Small intestine (tissue), 7 donors: Measurements from ENCODE around the gene PDZRN4. TPM values are rescaled to one million over a fixed set of nuclear protein-coding genes. Genes with fewer than 3 reads are reported as not detected.
"Not testable (repeated sequence)": the region's sequence is repeated elsewhere in the genome, so short reads cannot be mapped to it uniquely, and the experiment has no call there.

Source experiments
- DNase-seq, 2 donors: peaks; one replicate each; pipeline versions ENCODE4 v3.0.0 to v3.0.0-alpha.2; 2013
- FAIRE-seq: peaks from 2 replicates; lab custom pipeline; 2012; peaks lifted over from hg19 to GRCh38; lab: Jason Lieb, UNC
- H3K27ac ChIP-seq, 3 donors: one replicate each; pipeline ENCODE4 v1.5.1; 2013; ENCODE audit warnings: low read length in 2 of 3, mild to moderate bottlenecking in 2 of 3, control low read depth in 1 of 3, inconsistent platforms in 1 of 3, low read depth in 1 of 3, moderate library complexity in 1 of 3
- H3K27me3 ChIP-seq, 3 donors: one replicate each; pipeline ENCODE4 v1.6.1; 2013; ENCODE audit warnings: low read length in 3 of 3, inconsistent platforms in 1 of 3; ENCODE audit not compliant: control insufficient read depth in 3 of 3, insufficient read depth in 3 of 3
- H3K36me3 ChIP-seq, 3 donors: one replicate each; pipeline ENCODE4 v1.6.1; 2013; ENCODE audit warnings: low read length in 3 of 3, inconsistent platforms in 1 of 3, low read depth in 1 of 3, mild to moderate bottlenecking in 1 of 3, moderate library complexity in 1 of 3; ENCODE audit not compliant: control insufficient read depth in 3 of 3, insufficient read depth in 2 of 3
- H3K4me1 ChIP-seq, 3 donors: one replicate each; pipeline ENCODE4 v1.6.1; 2013; ENCODE audit warnings: low read length in 2 of 3, inconsistent platforms in 1 of 3, low read depth in 1 of 3, mild to moderate bottlenecking in 1 of 3, moderate library complexity in 1 of 3; ENCODE audit not compliant: control insufficient read depth in 3 of 3, insufficient read depth in 2 of 3
- H3K4me3 ChIP-seq, 3 donors: one replicate each; pipeline ENCODE4 v1.5.1; 2013; ENCODE audit warnings: low read length in 3 of 3, control low read depth in 1 of 3, inconsistent platforms in 1 of 3, low read depth in 1 of 3, mild to moderate bottlenecking in 1 of 3, moderate library complexity in 1 of 3
- H3K9me3 ChIP-seq, 2 donors: one replicate each; pipeline ENCODE4 v1.6.1; 2013; ENCODE audit warnings: low read depth in 1 of 2, low read length in 1 of 2; ENCODE audit not compliant: control insufficient read depth in 2 of 2, insufficient read depth in 1 of 2
- WGBS, 3 donors: extraction: QIAGEN DNeasy Blood & Tissue Kit; methylation state at CpG; one replicate each; pipeline ENCODE4 v1.1.7; 2013; 5-methylcytosine and 5-hydroxymethylcytosine counted together
- polyA plus RNA-seq, 4 donors: library from polyadenylated mRNA; stranded (reverse) in 3 of 4; unstranded in 1 of 4; fragments of 200-250 nt in 3 of 4; fragments of 120-200 nt in 1 of 4; gene quantifications; one replicate each; pipeline versions ENCODE4 v1.2.1 to v1.2.3, GENCODE V29; 2013
- donor health status: healthy with polysubstance abuse.
- donor health status: control.
- donor health status: control.
- donor health status: Bipolar disorder and iron deficiency.
- donor health status: healthy.

PDZRN4 gene
- polyA plus RNA-seq, 4 donors = 0.27 to 0.88 (median 0.27) TPM; not detected in 1

DNA sequence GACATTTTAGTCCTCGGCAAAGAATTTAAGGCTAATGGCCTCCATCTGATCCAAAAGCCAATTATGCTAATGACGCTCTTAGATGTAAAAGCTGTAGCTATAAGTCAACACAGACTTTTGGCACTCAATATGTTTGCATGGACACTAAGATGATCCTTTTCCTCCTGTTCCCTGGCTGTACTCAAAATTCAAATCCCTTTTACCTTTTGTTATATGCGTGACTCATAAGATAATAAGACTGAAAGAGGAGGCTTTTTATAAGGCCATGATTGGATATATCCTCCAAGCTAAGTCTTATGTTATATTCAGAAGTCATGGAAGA, 89.8 kb downstream of the PDZRN4 start:
- no peak overlapping the region for H3K4me3 ChIP-seq
- H3K27ac ChIP-seq = no peak overlapping the region
- no peaks in the 10 kb centered on the region for H3K27me3 ChIP-seq
- WGBS, 3 donors = 49 to 86% (median 67%) methylated on average over 3 of the region's 3 CpGs
- H3K9me3 ChIP-seq = no peaks in the 10 kb centered on the region
- peaks cover 0 to 5% (median 0%) of the 10 kb centered on the region in 3 donors for H3K4me1 ChIP-seq
- DNase-seq (no peak), FAIRE-seq (no peak)
- no peaks in the 10 kb centered on the region for H3K36me3 ChIP-seq

DNA sequence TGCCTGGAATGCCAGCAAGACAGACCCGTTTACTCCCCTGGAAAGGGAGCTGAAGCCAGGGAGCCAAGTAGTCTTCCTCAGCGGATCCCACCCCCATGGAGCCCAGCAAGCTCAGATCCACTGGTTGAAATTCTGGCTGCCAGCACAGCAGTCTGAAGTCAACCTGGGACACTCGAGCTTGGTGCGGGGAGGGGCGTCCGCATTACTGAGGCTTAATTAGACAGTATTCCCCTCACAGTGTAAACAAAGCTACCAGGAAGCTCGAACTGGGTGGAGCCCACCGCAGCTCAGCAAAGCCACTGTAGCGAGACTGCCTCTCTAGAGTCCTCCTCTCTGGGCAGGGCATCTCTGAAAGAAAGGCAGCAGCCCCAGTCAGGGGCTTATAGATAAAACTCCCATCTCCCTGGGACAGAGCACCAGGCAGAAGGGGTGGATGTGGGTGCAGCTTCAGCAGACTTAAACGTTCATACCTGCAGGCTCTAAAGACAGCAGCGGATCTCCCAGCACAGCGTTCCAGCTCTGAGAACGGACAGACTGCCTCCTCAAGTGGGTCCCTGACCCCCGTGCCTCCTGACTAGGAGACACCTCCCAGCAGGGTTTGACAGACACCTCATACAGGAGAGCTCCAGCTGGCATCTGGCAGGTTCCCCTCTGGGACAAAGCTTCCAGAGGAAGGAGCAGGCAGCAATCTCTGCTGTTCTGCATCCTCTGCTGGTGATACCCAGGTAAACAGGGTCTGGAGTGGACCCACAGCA, 92.4 kb downstream of the PDZRN4 start:
- not testable (repeated sequence) for FAIRE-seq, H3K27ac ChIP-seq, H3K4me3 ChIP-seq, H3K36me3 ChIP-seq, DNase-seq, H3K27me3 ChIP-seq, H3K9me3 ChIP-seq, H3K4me1 ChIP-seq
- 54 to 72% (median 66%) methylated on average over 14 of the region's 14 CpGs for WGBS, 3 donors

DNA sequence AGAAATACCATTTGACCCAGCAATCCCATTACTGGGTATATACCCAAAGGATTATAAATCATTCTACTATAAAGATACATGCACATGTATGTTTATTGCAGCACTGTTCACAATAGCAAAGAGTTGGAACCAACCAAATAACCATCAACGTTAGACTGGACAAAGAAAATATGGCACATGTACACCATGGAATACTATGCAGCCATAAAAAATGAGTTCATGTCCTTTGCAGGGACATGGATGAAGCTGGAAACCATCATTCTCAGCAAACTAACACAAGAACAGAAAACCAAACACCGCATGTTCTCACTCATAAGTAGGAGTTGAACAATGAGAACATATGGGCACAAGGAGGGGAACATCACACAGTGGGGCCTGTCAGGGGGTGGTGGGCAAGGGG, 97.3 kb downstream of the PDZRN4 start:
- DNase-seq, H3K27me3 ChIP-seq, H3K9me3 ChIP-seq, H3K4me1 ChIP-seq, H3K27ac ChIP-seq, H3K36me3 ChIP-seq, FAIRE-seq, H3K4me3 ChIP-seq: not testable (repeated sequence)
- 77 to 87% (median 81%) methylated on average over 2 of the region's 2 CpGs for WGBS, 3 donors

DNA sequence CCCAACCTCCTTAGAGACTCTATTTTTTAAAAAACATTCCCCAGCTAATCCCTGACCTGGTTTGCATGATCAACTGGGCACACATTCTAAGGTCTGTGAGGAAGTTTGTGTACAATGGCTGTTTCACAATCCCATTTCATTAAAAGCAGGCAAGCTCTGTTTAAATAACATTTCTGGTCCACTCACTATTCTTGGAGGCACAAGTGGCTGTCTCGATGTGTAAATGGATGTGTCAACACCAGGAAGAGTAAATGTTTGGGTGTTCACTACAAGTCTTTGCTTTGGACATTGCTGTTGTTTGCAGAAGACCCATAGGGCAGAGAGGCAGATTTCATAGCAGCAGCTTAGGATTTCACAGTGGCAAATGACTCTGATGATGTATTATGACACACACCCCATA, 98.3 kb downstream of the PDZRN4 start:
- WGBS, 3 donors = 23 to 46% (median 31%) methylated on average over 1 of the region's 1 CpG
- no peak for FAIRE-seq
- Histone ChIP-seq H3K27ac (no peak overlapping the region), H3K9me3 (no peaks in the 10 kb centered on the region), H3K36me3 (no peaks in the 10 kb centered on the region), H3K4me1 (no peaks in the 10 kb centered on the region), H3K4me3 (no peak overlapping the region), H3K27me3 (no peaks in the 10 kb centered on the region)
- DNase-seq = no peak

DNA sequence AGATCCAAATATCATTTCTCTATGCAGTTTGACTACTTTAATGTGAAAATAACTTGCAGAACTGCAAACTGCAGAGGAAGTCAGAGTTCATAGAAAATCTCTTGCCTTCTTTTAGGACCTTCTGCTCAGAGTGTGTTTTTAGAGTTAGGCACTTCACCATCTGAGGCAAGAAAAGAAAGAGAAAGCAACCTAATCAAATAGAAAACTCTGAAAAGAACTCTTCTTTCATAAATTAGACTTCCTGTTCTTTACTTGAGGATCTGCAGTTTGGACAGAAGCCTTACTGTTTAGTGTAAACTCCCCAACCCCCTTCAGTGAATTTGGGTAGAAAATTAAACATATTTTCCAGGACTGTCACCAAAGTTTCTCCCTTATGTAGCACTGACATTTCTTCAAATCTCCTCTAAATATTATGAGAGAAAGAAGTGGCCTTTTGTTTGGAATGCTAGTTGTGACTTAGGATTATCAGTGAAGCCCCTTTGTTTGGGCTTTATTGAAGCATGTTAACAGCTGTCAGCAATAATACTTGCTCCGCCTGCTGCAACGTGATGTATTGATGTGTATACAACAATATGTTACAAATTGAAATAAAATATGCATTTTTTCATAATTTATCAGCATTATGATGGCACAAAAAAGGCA, 99.5 kb downstream of the PDZRN4 start:
- Histone ChIP-seq H3K27ac (no peak overlapping the region), H3K36me3 (no peaks in the 10 kb centered on the region), H3K4me3 (no peak overlapping the region), H3K9me3 (no peaks in the 10 kb centered on the region), H3K27me3 (no peaks in the 10 kb centered on the region), H3K4me1 (no peaks in the 10 kb centered on the region)
- 28 to 41% (median 30%) methylated on average over 2 of the region's 2 CpGs for WGBS, 3 donors
- DNase-seq (no peak), FAIRE-seq (no peak)

DNA sequence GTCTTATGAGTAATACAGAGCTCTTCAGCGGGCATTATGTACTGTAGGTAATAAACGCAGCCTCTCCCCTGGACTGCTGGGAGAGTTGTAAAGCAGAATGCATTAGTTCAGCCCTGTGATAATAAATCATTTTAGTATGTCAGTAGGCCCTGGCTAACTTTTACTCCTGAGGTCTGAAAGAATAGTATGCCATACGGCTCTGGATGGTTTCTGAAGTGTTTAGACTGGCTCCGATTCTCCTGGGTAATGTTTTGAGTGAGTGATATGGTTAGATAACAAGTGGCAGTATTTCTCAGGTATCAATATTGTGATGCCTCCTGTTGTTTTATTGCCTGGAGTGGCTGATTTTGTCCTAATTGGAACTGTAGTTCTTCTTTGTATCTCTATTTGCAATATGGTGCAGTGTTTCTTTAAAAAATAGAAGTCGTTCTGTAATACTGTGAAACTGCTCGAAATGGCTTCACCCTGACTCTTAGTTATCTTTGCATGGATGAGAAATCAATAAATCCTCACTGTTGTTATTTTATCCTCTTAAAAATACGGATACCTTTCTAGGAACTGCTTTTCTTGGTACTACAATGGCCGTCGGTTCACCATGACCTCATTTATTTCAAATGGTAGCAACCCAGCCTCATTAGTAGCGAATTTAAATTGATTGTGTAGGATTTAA, 100.2 kb downstream of the PDZRN4 start:
- Histone ChIP-seq H3K9me3 (no peaks in the 10 kb centered on the region), H3K27ac (no peak overlapping the region), H3K4me1 (no peaks in the 10 kb centered on the region), H3K36me3 (no peaks in the 10 kb centered on the region), H3K4me3 (no peak overlapping the region), H3K27me3 (no peaks in the 10 kb centered on the region)
- DNase-seq (peak in 1 of 2 donors; percentile 38), FAIRE-seq (no peak)
- 37 to 54% (median 46%) methylated on average over 10 of the region's 10 CpGs for WGBS, 3 donors

DNA sequence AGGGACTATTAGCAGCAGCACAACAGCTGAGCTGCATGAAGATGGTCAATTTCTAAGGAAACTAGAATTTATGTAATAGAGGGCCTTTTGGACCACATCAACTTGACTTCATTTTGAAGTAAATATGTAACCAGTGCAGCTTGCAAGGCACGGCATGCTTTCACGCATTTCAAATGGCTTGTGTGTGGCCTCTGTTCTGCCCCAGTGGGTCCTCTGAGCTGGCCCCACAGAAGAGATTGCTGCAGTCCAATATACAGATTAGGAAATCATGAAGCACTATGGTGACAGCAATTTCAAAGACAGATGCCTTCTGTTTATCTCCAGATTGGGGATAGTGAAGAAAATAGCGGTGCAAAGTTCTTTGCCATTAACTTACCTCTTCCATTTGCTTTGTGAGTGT, 101.4 kb downstream of the PDZRN4 start:
- WGBS, 3 donors = 77 to 80% (median 79%) methylated on average over 3 of the region's 3 CpGs
- no peak overlapping the region for H3K4me3 ChIP-seq
- H3K27ac ChIP-seq = no peak overlapping the region
- no peak for FAIRE-seq
- H3K36me3 ChIP-seq = no peaks in the 10 kb centered on the region
- H3K4me1 ChIP-seq = no peaks in the 10 kb centered on the region
- peak in 1 of 2 donors; percentile 42 for DNase-seq
- no peaks in the 10 kb centered on the region for H3K27me3 ChIP-seq
- H3K9me3 ChIP-seq = no peaks in the 10 kb centered on the region

DNA sequence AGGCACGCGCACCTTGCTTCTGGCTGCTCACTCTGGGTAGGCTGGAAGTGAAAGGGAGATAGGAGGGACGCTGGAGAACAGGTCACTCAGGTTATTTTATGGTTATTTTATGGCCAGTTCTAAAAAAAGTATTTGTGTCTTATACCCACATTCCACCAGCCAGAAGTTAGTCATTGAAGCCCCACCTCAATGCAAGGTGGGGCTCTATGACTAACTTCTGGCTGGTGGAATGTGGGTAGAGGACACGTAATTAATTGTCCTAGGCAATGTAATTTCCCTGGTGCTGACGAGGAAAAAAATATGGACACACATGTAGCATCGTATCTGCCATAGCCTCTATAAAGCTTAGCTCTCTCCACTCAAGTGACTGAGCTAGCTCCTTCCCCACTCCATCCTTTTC, 104.9 kb downstream of the PDZRN4 start:
- WGBS, 3 donors = 58 to 75% (median 59%) methylated on average over 6 of the region's 6 CpGs
- H3K4me3 ChIP-seq = no peak overlapping the region
- no peak for FAIRE-seq
- peak in 1 of 2 donors; percentile 29 for DNase-seq
- H3K27ac ChIP-seq = no peak overlapping the region
- no peaks in the 10 kb centered on the region for H3K4me1 ChIP-seq
- no peaks in the 10 kb centered on the region for H3K36me3 ChIP-seq
- no peaks in the 10 kb centered on the region for H3K27me3 ChIP-seq
- no peaks in the 10 kb centered on the region for H3K9me3 ChIP-seq
